Mammary epithelial cell (primary cell): Measurements from ENCODE around the gene TRIM31.

ENCODE experiments used
- EZH2 ChIP-seq: IDR thresholded peaks from 2 replicates; pipeline ENCODE4 v1.6.1; 2012; ENCODE audit warnings: low read length, inconsistent platforms, borderline replicate concordance
- TF ChIP-seq, protein P1 (sequence below), 2 donors: IDR thresholded peaks in 1 of 2; conservative IDR thresholded peaks in 1 of 2; 2 replicates each; pipeline ENCODE4 v1.5.1; 2011 to 2012; ENCODE audit warnings: inconsistent platforms in 2 of 2, low read length in 2 of 2, mild to moderate bottlenecking in 2 of 2, control low read depth in 1 of 2, low read depth in 1 of 2; ENCODE audit not compliant: insufficient read depth in 1 of 2; ENCODE audit errors: extremely low read depth in 1 of 2

DNA sequence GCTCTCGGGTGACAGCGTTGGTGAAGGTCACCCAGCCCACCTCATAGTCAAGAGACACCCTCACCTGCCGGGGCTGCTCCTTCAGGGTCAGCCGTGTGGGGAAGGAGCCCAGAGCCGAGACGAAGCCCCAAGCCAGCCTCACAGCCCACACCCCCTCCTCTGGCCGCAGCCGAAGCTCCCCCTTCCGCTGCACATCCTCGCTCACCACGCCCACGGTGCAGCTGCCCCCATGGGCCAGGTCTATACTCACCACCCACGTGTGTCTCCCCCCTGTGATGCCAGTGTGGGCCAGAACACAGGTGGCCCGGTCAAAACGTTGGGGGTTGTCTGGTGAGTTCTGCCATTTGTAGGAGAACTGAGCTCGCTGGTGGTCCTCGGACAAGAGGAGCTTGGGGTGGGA, 41.2 kb upstream of the TRIM31 start:
- TF ChIP-seq, protein P1, sequence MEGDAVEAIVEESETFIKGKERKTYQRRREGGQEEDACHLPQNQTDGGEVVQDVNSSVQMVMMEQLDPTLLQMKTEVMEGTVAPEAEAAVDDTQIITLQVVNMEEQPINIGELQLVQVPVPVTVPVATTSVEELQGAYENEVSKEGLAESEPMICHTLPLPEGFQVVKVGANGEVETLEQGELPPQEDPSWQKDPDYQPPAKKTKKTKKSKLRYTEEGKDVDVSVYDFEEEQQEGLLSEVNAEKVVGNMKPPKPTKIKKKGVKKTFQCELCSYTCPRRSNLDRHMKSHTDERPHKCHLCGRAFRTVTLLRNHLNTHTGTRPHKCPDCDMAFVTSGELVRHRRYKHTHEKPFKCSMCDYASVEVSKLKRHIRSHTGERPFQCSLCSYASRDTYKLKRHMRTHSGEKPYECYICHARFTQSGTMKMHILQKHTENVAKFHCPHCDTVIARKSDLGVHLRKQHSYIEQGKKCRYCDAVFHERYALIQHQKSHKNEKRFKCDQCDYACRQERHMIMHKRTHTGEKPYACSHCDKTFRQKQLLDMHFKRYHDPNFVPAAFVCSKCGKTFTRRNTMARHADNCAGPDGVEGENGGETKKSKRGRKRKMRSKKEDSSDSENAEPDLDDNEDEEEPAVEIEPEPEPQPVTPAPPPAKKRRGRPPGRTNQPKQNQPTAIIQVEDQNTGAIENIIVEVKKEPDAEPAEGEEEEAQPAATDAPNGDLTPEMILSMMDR (conservative IDR thresholded peaks at IDR 0.05 in 1 of 2, IDR thresholded peaks at IDR 0.05 in 1 of 2; ENCODE audit: extremely low read depth in 1 of 2, insufficient read depth in 1 of 2, low read depth in 1 of 2, low read length in 2 of 2) = no peak
- no peak for TF ChIP-seq EZH2
